Fibroblast of skin of scalp (primary cell): ENCODE measurements around the gene LZTS3.
"Not testable (repeated sequence)": the region's sequence is repeated elsewhere in the genome, so short reads cannot be mapped to it uniquely, and the experiment has no call there.

Source experiments
- DNase-seq: peaks from one replicate; pipeline ENCODE4 v3.0.0-alpha.2; 2013

Gene LZTS3

GRCh38 chr20:3166913-3167342 is 6.4 kb downstream of the LZTS3 start:
- DNase-seq: no peak

- no peak for DNase-seq
Observed at GRCh38 chr20:3166338-3166912, 6.9 kb downstream of the LZTS3 start.

GRCh38 chr20:3165473-3166337 is 7.6 kb downstream of the LZTS3 start:
- DNase-seq: peak; percentile 38

- no peak for DNase-seq
Observed at GRCh38 chr20:3164763-3165410, 8.5 kb downstream of the LZTS3 start.

GRCh38 chr20:3164043-3164762 is 9.1 kb downstream of the LZTS3 start:
- no peak for DNase-seq

GRCh38 chr20:3163099-3164042 is 10.0 kb downstream of the LZTS3 start:
- no peak for DNase-seq

GRCh38 chr20:3162080-3162611 is 11.2 kb downstream of the LZTS3 start:
- DNase-seq: no peak

- DNase-seq: no peak
Observed at GRCh38 chr20:3161316-3162079, 11.9 kb downstream of the LZTS3 start.

GRCh38 chr20:3160418-3160817 is 12.9 kb downstream of the LZTS3 start:
- DNase-seq: no peak

GRCh38 chr20:3158968-3159431 is 14.3 kb downstream of the LZTS3 start:
- DNase-seq: peak; percentile 21

GRCh38 chr20:3157817-3158216 is 15.5 kb downstream of the LZTS3 start:
- DNase-seq: no peak

GRCh38 chr20:3156811-3157619 is 16.3 kb downstream of the LZTS3 start:
- no peak for DNase-seq

- not testable (repeated sequence) for DNase-seq
Observed at GRCh38 chr20:3152057-3152644, 21.2 kb downstream of the LZTS3 start.

- DNase-seq: no peak
Observed at GRCh38 chr20:3150908-3151307, 22.4 kb downstream of the LZTS3 start.

GRCh38 chr20:3146732-3147341 is 26.5 kb downstream of the LZTS3 start:
- DNase-seq: no peak

GRCh38 chr20:3141757-3142156 is 31.6 kb downstream of the LZTS3 start:
- DNase-seq: no peak

- DNase-seq: no peak
Observed at GRCh38 chr20:3137492-3137891, 35.9 kb downstream of the LZTS3 start.

- no peak for DNase-seq
Observed at GRCh38 chr20:3135507-3136070, 37.8 kb downstream of the LZTS3 start.
